Measurements from ENCODE around the gene MRPS23. TPM values are rescaled to one million over a fixed set of nuclear protein-coding genes. Genes with fewer than 3 reads are reported as not detected.

Gene MRPS23
- total and polyA plus RNA-seq, 9 of the 15 experiments (the other 6 are each of a cell fraction or from before 2014, with no cell fraction given), result 59.1 to 298 (median 98.8) TPM

DNA sequence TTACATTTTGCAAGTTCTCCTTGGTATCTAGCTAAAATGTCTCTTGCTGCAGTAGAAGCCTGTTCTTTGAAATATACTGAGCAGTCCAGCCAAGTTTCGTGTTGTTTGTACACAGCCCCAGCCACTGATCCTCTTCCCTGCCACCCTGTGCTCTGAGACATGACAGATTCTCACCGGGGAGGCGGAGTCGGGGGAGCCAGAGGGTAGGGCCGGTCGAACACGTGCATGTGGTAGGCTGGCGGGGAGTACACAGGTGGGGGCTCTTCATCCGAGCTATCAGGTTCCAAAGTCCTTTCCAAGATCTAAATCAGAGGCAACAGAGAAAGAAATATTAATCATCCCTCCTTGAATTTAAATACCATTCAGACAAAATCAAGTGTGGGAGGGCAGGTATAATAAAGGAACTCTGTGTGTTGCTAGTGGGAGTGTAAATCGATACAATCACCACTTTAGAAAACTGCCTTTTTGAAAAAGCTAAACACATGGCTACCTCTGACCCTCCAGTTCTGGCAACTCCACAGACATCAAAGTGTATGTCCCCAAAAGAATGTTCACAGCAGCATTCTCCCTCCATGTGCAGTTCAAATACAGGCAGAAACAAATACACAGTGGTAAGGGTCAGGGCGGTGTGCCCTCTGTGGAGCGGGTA, 29.7 kb upstream of the MRPS23 start:
- H3K27me3 ChIP-seq (ENCODE audit: control insufficient read depth in 2 of 2, insufficient read depth in 2 of 2, low read length in 2 of 2), result peaks cover 11 to 44% of the 10 kb centered on the region in 2 experiments
- H3K9me1 ChIP-seq (ENCODE audit: control insufficient read depth, insufficient read depth, low read length), result no peaks in the 10 kb centered on the region
- no peak overlapping the region for H3K9ac ChIP-seq (ENCODE audit: insufficient read depth in 1 of 2, low read depth in 2 of 2, low read length in 2 of 2)
- BruUV-seq (replicated peaks), result no TSS peak
- TF ChIP-seq ELF1 (tag; IDR thresholded peaks at IDR 0.05) (no peak), NONO (IDR thresholded peaks at IDR 0.05; ENCODE audit: low read depth in 2 of 2, low read length in 1 of 2) (no peak), ZNF3 (CRISPR knock-in tag; IDR thresholded peaks at IDR 0.05) (no peak), ZNF764 (CRISPR knock-in tag; IDR thresholded peaks at IDR 0.05; ENCODE audit: low read depth) (no peak), MLLT1 (IDR thresholded peaks at IDR 0.05) (no peak), ZNF165 (CRISPR knock-in tag; IDR thresholded peaks at IDR 0.05; ENCODE audit: borderline replicate concordance) (no peak), ZNF12 (CRISPR knock-in tag; IDR thresholded peaks at IDR 0.05) (no peak), HDGF (IDR thresholded peaks at IDR 0.05) (no peak), TEAD2 (tag; IDR thresholded peaks at IDR 0.05) (no peak), SRSF7 (optimal IDR thresholded peaks at IDR 0.05; ENCODE audit: low read depth, low read length) (no peak), KLF6 (CRISPR knock-in tag; IDR thresholded peaks at IDR 0.05; ENCODE audit: borderline replicate concordance) (no peak), ZNF384 (IDR thresholded peaks at IDR 0.05; ENCODE audit: low read depth, low read length) (no peak), ZNF282 (CRISPR knock-in tag; IDR thresholded peaks at IDR 0.05) (no peak), BMI1 (IDR thresholded peaks at IDR 0.05; ENCODE audit: low read length) (no peak), SAFB (IDR thresholded peaks at IDR 0.05; ENCODE audit: borderline replicate concordance, low read depth, low read length) (no peak), L3MBTL2 (IDR thresholded peaks at IDR 0.05) (no peak), U2AF2 (optimal IDR thresholded peaks at IDR 0.05; ENCODE audit: low read depth, low read length) (no peak)
- TF ChIP-seq, protein P1, sequence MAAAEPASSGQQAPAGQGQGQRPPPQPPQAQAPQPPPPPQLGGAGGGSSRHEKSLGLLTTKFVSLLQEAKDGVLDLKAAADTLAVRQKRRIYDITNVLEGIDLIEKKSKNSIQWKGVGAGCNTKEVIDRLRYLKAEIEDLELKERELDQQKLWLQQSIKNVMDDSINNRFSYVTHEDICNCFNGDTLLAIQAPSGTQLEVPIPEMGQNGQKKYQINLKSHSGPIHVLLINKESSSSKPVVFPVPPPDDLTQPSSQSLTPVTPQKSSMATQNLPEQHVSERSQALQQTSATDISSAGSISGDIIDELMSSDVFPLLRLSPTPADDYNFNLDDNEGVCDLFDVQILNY (CRISPR knock-in tag; IDR thresholded peaks at IDR 0.05), result no peak
- TF ChIP-seq, protein P2, sequence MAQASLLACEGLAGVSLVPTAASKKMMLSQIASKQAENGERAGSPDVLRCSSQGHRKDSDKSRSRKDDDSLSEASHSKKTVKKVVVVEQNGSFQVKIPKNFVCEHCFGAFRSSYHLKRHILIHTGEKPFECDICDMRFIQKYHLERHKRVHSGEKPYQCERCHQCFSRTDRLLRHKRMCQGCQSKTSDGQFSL (CRISPR knock-in tag; IDR thresholded peaks at IDR 0.05), result no peak
- TF ChIP-seq, protein P2 (tag; IDR thresholded peaks at IDR 0.05), result no peak
- TF ChIP-seq, protein P3, sequence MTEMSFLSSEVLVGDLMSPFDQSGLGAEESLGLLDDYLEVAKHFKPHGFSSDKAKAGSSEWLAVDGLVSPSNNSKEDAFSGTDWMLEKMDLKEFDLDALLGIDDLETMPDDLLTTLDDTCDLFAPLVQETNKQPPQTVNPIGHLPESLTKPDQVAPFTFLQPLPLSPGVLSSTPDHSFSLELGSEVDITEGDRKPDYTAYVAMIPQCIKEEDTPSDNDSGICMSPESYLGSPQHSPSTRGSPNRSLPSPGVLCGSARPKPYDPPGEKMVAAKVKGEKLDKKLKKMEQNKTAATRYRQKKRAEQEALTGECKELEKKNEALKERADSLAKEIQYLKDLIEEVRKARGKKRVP (CRISPR knock-in tag; IDR thresholded peaks at IDR 0.05), result no peak
- ChIA-PET POLR2A (interaction anchor here (0.7 kb wide), 1 partner anchor 1176 kb away, joined by 3 read pairs; no protein-coding TSS in a partner anchor), CTCF (ENCODE audit: low intra/inter-chr PET ratio) (no interaction called here)
- FAIRE-seq (peak; percentile 23), ATAC-seq (peak; percentile 48; the same call in 2 of the 3 replicates), DNase-seq (ENCODE audit: extremely low read depth in 1 of 4, low spot score in 3 of 4) (peak in 2 of 4 experiments; percentile 47 to 50)
- no peak overlapping the region for H3K4me2 ChIP-seq (ENCODE audit: insufficient read depth, low read length)
- no peaks in the 10 kb centered on the region for H3K9me3 ChIP-seq (replicated peaks; ENCODE audit: control insufficient read depth, insufficient read depth, low read depth, low read length)
- no peaks in the 10 kb centered on the region for H3K79me2 ChIP-seq (ENCODE audit: control insufficient read depth, insufficient read depth, low read length)
- intact Hi-C loops (cut with micrococcal nuclease) (no loop called here), in situ Hi-C loops (cut with MboI) (no loop called here)
- no peak overlapping the region for H2AFZ ChIP-seq (ENCODE audit: low read depth, low read length)
- WGBS (ENCODE audit: insufficient coverage, low coverage, missing lambda C conversion rate), result 12% methylated on average over 12 of the region's 12 CpGs
- H3K27ac ChIP-seq (ENCODE audit: extremely low read depth, low read depth, low read length), result no peak overlapping the region
- H3K4me3 ChIP-seq, result no peak overlapping the region
- no peaks in the 10 kb centered on the region for H3K36me3 ChIP-seq (ENCODE audit: control insufficient read depth, insufficient read depth, low read length)
- H3K4me1 ChIP-seq (replicated peaks in 1 of 2; ENCODE audit: control insufficient read depth in 2 of 2, insufficient read depth in 2 of 2, low read length in 2 of 2), result peaks cover 0 to 4% of the 10 kb centered on the region in 2 experiments; a peak in 2 of 5 replicates
- H4K20me1 ChIP-seq (replicated peaks; ENCODE audit: control insufficient read depth, insufficient read depth, low read length), result no peaks in the 10 kb centered on the region

All from K562 (cell line).